Omental fat pad (tissue), 4 donors: ENCODE measurements around the gene HAO1. TPM values are rescaled to one million over a fixed set of nuclear protein-coding genes. Genes with fewer than 3 reads are reported as not detected.

ENCODE experiments used
- small RNA-seq: library from RNA; depleted of rRNA; stranded (forward); fragments of <200 nt; gene quantifications from one replicate; pipeline ENCODE3, GENCODE V24; 2016
- total RNA-seq, 4 donors: library from RNA; depleted of rRNA; stranded (reverse); fragments of >200 nt; gene quantifications; one replicate each; pipeline ENCODE4 v1.1.0, GENCODE V29; 2016

Gene HAO1
- total RNA-seq, 4 donors from 2014 or later, result not detected

Small RNA genes within 50 kb of the gene (small RNA-seq; reads per million reads assigned to genes)
- not detected for gene AL021879.1

Other genes starting within 250 kb of the HAO1 start
- 10 to 100 TPM; 30.8 to 48.8 (median 41.6) TPM for gene TMX4, start 79.3 kb upstream of the HAO1 start, total RNA-seq
- 10 to 100 TPM; 22.4 to 60.5 (median 36.4) TPM for gene PLCB1, start 191.8 kb upstream of the HAO1 start, total RNA-seq